ENCODE data around the gene CNOT6.
"Not testable (repeated sequence)": the region's sequence is repeated elsewhere in the genome, so short reads cannot be mapped to it uniquely, and the experiment has no call there.

Gene CNOT6

DNA sequence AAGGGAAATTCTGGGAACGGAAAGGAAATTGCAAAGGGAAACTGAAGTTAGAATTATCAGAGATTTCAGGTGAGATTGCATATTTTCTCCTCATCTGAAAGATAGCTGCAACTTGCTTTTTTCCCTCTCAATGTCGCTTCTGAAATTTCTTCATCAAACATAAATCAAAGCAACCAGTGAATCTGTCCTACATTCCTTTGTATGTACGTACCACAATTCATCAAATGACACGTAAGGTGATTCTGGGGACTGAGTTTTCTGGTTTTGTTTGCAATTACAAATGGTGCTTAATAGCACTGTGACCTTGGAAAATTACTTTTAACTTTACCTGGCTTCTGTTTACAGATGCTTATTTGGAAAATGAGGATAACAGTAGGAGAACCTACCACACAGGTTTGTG lies 21.9 kb upstream of the CNOT6 start:
- DNase-seq = no peak

DNA sequence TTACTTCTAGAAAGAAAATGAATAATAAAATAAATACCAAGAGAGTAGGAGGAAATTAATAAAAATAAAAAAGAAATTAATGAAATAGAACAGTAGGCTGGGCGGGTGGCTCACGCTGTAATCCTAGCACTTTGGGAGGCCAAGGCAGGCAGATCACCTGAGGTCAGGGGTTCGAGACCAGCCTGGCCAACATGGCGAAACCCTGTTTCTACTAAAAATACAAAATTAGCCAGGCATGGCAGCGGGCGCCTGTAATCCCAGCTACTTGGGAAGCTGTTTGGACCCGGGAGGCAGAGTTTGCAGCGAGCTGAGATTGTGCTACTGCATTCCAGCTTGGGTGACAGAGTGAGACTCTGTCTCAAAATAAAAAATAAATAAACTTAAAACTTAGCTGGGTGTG lies 20.8 kb upstream of the CNOT6 start:
- not testable (repeated sequence) for DNase-seq

GRCh38 chr5:180474569-180474968 lies 19.6 kb upstream of the CNOT6 start:
- DNase-seq = no peak

DNA sequence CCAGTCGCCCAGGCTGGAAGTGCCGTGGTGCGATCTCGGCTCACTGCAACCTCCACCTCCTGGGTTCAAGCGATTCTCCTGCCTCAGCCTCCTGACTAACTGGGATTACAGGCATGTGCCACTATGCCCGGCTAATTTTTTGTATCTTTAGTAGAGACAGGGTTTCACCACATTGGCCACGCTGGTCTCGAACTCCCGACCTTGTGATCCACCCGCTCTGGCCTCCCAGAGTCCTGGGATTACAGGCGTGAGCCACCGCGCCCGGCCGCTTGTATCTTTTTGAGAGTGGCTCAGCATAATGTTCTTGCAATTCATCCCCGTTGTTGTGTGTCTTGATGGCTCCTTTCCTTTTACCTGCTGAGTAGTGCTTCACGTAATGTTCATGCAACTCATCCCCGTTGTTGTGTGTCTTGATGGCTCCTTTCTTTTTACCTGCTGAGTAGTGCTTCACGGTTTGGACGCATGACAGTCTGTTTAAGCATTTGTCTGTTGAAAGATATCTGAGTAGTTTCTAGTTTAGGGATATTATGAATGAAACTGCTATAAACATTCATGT lies 18.1 kb upstream of the CNOT6 start:
- not testable (repeated sequence) for DNase-seq

DNA sequence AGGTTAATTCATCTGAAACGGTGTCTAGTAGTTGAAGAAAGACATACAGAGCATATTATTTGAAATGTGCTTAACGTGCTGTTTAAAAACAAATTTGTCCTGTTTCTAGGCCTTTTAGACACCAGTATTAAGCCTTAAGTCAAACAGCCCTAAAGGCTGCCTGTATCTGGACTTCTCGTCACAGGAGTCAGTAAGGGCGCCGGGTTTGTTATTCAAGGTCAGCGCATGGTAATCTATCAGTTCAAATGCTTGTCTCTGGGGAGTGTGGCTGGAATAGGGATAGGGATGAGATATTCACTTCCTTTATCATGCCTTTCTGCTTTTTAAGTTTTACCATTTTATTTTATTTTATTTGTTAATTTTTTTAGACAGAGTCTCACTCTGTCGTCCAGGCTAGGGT lies 9.4 kb upstream of the CNOT6 start:
- no peak for DNase-seq

- no peak for DNase-seq
Observed at GRCh38 chr5:180486636-180487149, 7.5 kb upstream of the CNOT6 start.

- DNase-seq = no peak
Observed at GRCh38 chr5:180487556-180487955, 6.6 kb upstream of the CNOT6 start.

DNA sequence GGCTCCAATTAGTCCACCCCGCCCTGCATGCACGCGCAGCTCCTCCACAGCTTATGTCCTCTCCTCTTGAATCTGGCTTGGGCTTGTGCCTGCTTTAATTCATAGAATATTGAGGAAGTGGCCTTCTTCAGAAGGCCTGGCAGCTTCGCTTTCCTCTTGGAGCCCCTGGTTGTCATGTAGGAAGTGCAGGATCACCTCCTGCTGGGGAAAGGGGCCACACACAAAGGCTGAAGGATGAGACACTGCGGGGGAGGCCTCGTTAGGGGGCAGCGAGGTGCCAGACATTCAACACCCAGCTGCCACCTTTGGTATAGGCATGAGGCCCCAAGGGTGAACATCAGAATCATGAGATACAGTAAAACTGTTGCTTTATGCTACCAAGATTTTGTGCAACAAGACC lies 2.7 kb upstream of the CNOT6 start:
- no peak for DNase-seq

DNA sequence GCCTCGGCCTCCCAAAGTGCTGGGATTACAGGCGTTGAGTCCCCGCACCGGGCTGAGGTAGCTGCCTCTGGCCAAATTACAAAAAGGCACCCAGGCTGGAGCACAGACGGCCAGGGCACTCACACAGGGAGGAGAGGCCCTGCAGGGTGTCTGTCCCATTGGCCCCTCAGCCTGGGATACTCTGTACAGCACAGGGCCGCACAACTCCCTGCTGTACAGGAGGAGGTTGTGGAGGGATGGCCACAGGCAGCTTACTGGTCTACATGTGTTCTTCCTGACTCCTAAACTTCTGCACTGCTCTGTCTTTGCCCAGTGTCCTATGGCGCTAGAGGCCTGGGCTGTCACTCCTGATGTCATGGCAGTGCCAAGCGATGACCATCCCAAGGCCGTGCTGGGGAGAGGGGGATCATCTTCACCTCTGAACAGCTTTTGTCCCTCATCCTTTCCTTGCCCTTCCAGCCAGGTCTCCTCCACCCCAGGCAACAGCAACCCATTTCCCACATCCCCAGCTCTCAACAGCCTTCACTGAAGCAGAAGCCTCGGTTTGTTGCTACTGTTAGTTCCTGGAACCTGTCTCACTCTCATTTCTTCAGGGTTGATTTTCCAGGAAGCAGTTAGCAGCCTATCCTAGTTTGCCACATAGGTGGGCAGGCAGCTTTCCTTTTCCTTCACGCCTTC lies 1.8 kb upstream of the CNOT6 start:
- no peak for DNase-seq

DNA sequence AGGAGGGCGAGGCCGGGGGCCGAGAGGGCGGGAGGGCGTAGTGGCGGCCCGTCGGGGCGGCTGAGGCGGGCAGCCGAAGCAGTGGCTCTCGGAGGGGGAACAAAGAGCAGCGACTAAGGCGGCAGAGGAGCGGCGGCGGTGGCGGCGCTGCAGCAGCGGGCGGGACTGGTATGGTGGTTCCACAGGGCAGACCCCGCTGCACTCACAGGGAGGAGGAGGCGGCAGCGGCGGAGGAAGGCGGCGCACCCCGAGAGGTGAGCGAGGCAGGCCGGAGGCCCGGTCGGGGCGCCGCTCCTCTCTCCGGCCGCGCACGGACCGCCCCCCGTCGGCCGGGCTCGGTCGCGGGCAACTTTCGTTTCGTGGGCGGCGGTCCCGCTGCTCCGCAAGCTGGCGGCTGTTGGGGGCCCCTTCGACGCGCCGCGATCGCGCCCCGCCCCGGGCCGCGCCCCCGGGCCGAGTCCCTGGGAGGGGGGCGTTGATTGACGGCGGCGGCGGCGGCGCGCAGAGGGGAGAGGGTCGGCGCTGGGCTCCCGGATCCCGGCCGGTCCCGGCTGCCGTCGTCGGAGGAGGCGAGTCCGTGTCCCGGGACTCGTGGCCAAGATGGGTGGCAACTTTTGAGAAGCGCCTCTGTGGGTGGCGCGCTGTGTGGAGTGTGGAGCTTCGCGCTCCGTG lies 467 bp downstream of the CNOT6 start:
- peak; percentile 17 for DNase-seq

DNA sequence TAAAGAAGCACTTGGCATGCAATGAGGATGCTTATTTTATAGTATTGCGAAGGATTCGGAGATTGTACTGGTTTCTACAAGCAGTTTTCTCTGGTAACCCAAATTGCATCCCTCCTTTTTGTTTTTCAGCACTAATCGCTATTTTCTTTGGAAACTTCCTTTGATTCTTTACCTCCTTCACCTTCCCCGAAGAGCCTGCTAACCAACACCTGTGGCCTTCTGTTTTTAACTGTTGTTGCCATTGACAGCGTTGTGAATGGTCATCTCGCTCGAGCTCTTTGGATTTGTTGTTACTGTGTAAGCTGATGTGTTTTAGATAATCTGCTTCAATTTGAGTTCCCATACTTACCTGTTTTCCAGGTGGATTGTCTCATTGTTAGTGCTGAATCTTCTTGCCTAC lies 1.1 kb downstream of the CNOT6 start:
- no peak for DNase-seq

- no peak for DNase-seq
Observed at GRCh38 chr5:180495991-180496741, 2.0 kb downstream of the CNOT6 start.

DNA sequence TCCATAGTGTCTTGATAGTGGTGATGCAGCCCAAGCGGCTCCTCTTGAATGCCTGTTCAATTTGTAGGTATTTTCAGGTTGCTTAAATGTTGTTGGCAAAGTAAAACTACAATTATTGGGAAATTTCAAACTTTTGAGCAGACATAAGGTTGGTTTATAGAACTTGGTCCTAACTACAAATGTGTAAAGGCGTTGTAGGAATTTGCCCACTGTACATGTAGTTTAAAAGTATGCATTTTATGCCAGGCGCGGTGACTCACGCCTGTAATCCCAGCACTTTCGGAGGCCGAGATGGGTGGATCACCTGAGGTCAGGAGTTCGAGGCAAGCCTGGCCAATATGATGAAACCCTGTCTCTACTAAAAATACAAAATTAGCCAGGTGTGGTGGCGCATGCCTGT lies 2.6 kb downstream of the CNOT6 start:
- DNase-seq = not testable (repeated sequence)

DNA sequence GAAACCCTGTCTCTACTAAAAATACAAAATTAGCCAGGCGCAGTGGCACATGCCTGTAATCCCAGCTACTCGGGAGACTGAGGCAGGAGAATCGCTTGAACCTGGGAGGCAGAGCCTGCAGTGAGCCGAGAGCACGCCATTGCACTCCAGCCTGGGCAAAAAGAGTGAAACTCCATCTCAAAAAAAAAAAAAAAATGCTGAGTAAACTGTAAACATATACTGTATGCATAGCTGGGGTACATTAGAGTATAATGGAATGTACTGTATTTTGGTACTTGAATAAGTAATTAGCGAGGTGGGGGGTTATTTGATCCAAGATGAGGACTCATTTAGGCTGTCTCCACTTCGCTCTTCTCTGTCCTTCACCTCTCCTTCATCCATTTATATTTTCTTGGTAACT lies 3.7 kb downstream of the CNOT6 start:
- DNase-seq = not testable (repeated sequence)

- no peak for DNase-seq
Observed at GRCh38 chr5:180498378-180498777, 4.2 kb downstream of the CNOT6 start.

- DNase-seq = no peak
Observed at GRCh38 chr5:180499684-180500083, 5.5 kb downstream of the CNOT6 start.

DNA sequence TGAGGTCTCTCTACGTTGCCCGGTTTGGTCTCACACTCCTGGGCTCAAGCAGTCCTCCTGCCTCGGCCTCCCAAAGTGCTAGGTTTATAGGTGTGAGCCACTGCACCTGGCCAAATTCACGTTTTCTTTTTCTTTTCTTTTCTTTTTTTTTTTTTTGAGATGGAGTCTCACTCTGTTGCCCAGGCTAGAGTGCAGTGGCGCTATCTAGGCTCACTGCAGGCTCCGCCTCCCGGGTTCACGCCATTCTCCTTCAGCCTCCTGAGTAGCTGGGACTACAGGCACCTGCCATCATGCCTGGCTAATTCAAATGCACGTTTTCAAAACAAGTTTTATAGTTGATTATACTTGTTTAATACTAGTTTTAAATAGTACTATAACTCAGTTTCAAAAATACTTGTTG lies 6.1 kb downstream of the CNOT6 start:
- not testable (repeated sequence) for DNase-seq

DNA sequence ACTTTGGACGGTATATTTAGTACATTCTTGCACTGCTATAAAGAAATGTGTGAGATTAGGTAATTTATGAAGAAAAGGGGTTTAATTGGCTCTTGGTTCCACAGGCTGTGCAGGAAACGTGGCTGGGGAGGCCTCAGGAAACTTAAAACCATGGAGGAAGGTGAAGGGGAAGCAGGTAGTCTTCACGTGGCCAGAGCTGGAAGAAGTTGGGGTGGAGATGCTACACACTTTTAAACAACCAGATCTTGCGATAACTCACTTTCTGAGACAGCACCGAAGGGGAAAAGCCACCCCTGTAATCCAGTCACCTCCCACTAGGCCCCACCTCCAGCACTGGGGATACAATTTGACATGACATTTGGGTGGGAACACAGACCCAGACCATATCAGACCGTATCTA lies 13.5 kb downstream of the CNOT6 start:
- DNase-seq = no peak

GRCh38 chr5:180515294-180515693 lies 21.1 kb downstream of the CNOT6 start:
- no peak for DNase-seq

- DNase-seq = not testable (repeated sequence)
Observed at GRCh38 chr5:180515974-180516373, 21.8 kb downstream of the CNOT6 start.

GRCh38 chr5:180516440-180516839 lies 22.3 kb downstream of the CNOT6 start:
- no peak for DNase-seq

DNA sequence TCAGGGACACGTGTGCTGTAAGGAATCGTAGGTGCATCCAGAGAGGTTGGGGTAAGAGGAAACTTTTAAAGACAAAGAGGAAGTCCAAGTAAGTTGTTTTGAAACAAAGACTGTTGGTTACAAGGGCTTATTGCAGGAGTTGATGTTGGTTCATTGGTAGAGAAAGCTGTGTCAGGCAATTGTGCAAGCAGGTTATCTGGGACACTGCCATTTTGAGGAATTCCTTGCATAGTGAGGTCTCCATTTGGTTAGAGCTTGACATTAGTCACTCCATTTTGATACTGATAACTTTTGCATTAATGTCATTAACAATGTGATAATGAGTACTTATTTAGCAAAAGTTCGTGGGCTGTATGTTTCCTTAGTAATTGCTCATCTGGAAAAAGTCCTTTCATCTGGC lies 24.9 kb downstream of the CNOT6 start:
- DNase-seq = no peak

DNA sequence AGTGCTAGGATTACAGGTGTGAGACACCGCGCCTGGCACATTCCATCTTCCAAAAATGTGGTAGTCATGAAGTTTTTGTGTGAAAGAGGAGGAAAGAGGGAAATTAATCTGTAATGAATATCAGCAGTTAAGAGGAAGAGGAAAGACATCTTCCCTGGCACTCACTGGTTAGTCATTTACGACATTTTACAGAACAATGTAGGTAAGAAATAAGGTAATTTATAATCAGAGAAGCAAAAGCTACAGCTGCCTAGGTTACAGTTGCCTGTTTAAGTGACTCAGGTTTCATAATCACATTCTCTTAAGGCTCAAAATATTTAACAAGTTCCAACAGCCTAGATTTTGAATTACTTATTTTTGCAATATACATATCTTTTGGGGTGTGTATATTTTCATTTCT lies 26.9 kb downstream of the CNOT6 start:
- no peak for DNase-seq

GRCh38 chr5:180521591-180521990 lies 27.4 kb downstream of the CNOT6 start:
- no peak for DNase-seq

Measured in midbrain (tissue), 1 donor.